Stimulated activated CD4-positive, alpha-beta T cell treated with anti-CD3 and anti-CD28 coated beads, Interleukin-1b, Interleukin-23, amount 100 ng/mL, for 4 hours (primary cell): ENCODE data around the gene C22orf31.
"Not testable (repeated sequence)": the region's sequence is repeated elsewhere in the genome, so short reads cannot be mapped to it uniquely, and the experiment has no call there.

ENCODE experiments used
- DNase-seq, 2 donors: peaks; one replicate each; pipeline ENCODE4 v3.0.0-alpha.2; 2020; ENCODE audit warnings: low read depth in 2 of 2

Gene C22orf31

DNA sequence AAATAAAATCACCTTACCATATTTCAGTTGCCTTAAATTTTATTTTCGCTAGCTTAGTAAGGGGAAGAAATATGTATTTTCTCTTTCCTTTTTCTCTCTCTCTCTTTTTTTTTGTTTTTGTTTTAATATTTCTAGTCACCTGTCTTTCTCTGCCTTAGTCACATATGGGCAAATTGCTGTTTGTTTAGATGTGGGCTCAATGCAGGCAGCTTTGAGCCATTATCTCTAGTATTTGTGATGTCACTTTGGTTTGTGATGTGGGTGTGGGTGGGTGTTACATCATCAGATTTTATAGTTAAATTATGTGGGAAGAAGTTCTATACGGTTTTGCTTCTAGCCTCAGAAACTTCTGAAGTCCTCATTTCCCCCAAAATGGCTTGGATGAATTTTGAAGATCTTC, at the start of gene C22orf31:
Gene C22orf31, minus strand, starts transcription at position 59 of the 400 bp plus-strand sequence. Its CDS starts 39 bp downstream, at position 20.
- DNase-seq = no peak

DNA sequence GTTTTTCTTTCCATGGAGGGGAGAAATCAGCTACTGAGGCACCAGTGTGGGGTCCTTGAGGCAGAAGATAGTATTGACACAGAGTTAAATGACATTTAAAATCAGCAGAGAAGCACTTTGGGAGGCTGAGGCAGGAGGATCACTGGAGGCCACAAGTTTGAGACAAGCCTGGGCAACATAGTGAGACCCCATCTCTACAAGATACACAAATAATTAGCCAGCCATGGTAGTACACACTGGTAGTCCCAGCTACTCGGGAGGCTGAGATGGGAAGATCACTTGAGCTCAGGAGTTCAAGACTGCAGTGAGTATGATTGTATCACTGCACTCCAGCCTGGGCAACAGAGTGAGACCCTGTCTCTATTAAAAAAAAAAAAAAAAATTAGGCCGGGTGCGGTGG, 49.3 kb upstream of the C22orf31 start:
- no peak for DNase-seq

DNA sequence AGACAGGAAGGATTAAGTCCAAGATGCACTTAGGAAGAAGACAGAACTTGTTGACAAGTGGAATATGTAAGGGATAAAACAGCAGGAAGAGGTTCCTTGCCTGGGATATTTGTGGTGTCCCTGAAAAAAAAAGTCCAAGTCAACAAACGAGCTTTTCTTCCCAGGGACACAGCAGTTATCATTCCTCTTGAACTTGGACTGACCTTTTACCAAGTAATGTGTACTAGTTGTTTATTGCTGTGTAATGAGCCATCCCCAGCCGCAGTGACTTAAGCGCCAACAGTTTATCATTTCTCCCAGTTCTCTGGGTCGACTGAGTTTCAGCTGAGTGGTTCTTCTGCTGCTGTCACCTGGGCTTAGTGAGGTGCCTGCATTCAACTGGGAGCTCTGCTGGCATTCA, 48.2 kb upstream of the C22orf31 start:
- DNase-seq = no peak

DNA sequence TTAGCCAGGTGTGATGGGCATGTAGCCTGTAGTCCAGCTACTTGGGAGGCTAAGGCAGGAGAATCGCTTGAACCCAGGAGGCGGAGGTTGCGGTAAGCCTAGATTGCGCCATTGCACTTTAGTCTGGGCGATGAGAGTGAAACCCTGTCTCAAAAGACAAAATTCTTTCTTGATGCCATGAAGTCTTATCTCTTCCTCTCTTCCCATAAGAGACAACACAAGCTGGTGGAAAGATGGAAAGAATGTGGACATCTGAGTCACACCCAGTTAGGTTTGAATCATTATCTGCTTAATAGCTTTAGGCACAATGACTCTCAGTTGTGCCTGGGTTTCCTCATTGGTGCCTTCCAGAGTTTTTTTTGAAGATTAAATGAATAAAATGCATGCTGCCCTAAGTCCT, 46.5 kb upstream of the C22orf31 start:
- no peak for DNase-seq

DNA sequence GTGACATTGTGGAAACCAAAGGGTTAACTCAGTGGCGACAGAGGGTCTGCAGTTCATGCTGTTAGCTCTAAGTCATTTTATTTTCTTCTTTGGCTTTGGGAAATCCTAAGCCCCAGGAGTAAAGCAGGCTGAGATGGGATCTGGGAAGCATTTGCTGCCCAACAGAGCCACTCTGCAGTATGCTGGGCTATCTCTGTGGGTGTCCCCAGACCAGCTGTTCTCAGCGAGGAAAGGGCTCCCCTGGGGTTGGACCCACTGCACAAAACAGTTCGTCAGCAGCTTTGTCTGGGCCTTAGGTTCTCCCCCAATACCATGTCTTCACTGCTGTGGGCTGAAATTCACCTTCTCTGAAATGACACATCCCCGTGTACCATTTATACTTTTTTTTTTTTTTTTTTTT, 45.2 kb upstream of the C22orf31 start:
- DNase-seq = no peak

DNA sequence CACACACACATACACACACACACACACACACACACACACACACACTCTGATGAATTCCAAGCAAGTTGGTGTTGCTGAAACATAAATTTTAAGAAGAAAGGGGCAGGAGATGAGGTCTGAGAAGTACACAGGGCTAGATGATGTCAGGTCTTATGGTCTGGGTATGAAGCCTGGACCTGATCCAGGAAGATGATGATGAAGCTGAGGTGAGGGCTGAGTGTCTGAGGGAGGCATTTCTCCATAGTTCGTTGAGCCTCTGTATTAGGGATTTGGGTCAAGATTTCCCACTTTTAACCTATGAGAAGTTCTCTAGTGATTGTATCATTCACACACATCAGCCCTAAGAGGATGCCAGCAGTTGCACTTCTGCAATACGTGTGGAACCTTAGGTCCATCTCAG, 43.8 kb upstream of the C22orf31 start:
- DNase-seq = no peak

DNA sequence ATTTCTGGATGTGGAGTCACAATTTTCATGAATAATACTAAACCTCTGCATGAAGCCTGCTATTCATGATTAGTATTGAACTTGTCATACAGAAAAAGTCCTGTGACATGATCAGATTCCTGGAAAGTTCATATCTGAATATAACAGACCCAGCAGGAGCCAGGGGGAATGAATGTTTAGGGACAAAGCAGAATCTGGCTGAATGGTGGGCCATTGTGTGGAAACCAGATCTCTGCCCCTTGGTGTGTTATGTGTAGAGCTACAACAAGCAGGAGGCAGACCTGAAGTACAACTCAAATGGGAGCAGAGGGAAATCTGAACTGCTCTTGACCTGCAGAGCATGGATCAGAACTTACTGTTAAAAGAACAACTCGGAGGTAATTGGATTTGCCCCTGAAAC, 41.5 kb upstream of the C22orf31 start:
- no peak for DNase-seq

DNA sequence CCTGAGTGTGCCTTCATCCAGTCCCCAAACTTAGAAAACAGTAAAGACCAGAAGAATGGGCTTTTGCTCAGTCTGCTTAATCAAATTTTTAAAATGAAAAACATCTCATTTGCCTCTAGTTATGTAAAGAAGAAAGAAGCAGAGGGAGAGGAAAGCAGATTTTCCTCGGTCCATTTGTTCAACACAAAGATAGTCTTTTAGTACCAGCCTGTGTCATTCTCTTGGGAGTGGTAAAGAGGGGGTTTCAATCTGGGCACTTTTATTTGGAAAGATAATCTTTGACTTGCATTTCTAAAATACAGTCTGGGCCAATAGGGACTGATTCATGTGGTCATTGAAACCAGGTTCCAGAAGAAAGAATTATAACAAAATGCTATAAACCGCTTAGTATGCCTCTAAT, 40.7 kb upstream of the C22orf31 start:
- DNase-seq = no peak

DNA sequence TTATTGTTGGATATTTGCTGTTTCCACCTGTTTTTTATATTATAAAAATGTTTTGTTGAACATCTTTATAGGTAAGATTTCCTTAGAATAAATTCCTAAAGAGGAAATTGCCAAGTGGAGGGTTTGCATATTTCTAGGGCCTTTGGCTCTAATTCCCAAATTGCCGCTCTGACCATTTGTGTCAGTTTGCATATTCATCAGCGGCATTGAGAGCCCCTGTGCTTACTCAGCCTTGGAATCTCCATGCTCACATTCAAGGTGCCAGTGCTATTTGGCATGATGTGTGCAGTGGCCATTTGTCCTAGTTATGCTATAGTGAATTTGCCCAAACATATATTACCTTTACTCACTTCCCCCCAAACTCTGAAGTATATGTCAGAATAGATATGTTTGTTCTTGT, 36.7 kb upstream of the C22orf31 start:
- DNase-seq = no peak

DNA sequence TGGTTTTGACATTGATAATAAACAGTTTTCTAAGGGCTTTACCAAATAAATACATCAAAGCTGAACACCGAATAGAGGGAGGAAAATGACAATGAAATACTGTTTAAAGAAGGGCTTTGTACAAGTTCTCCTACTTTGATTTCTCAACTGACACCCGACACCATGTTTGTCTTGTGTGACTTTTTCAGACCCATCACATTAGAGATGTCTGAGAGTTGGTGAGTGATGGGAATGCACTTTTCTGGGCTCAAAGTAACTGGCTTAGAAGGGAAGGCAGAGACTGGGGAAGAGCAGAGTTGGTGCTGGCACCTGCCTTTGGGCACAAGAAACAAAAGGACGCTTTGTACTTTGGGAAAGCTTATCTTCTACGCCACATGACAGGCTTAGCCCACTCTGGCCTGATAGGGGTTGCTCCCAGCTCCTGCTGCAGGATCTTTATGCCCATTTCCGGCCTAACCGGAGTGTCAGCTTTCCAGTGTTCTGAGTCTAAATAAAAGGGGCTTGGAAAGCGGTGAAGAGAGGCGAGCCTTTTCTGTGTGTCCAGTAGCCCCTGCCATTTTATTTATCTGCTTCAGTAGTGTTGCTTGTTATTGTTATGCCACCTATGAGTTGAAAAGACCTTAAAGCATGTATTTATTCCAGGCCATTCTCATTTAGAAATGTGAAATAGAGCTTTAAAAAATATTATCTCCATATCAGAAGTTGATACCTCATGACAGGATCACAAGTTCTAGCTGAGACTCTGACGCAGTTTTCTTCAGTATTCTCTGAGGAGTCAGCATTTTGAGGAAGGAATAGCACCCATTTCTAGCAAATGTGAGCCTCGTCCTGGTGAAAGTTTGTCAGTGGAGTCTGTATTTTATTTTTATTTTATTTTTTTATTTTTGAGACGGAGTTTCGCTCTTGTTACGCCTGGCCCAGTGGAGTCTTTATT, 35.4 kb upstream of the C22orf31 start:
- DNase-seq = no peak

DNA sequence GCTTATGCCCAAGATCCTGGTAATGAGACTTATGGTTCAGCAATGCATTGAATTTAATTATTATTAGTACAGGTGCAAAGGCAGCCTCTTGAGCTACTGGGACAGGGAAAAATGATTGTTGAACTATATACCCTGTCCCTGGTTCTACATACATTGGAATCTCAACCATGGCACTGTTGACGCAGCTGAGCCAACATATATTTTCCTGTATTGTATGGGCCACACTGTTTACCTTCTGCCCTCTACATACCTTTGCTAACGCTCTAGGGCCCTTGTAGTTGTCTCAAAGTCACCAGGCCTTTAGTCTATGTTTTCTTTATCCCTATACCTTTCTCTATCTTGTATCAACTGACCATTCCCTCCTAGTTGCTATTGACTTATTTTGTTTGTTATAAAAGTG, 33.8 kb upstream of the C22orf31 start:
- no peak for DNase-seq

DNA sequence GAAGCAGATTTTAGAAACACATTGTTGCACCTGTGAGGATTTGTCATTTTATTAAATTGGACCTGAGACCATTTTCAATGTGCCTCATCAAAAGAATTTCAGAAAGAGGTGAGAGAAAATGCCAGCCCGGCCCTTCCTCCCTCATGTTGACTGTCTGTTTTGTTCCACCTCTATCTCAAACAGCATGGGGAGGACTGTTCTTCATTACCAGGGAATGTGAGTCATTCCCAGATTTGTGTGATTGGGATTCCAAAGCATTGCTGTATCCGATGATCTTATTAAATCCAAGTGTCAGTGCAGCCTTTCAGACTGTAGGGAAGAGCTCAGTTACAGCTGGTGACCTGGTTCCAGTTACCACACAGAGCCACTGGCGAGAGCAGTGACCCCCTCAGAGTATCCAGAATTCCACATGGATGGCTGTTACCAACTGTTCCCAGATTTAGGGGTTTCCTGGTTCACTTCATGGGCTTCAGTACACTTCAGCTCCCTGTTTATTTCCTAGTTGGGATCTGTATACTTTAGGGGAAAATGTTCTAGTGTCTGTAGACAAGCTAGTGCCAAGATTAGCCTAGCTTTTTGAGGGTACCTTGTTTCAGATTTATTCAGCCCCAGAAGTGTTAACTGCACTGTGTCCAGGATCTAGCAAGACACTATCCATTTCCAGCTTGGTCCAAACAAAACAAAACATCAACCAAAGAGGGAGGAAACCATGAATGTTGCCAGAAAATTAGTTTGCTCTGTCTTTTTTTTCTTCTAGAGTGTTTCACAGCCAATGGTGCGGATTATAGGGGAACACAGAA, 32.1 kb upstream of the C22orf31 start:
- DNase-seq = no peak

DNA sequence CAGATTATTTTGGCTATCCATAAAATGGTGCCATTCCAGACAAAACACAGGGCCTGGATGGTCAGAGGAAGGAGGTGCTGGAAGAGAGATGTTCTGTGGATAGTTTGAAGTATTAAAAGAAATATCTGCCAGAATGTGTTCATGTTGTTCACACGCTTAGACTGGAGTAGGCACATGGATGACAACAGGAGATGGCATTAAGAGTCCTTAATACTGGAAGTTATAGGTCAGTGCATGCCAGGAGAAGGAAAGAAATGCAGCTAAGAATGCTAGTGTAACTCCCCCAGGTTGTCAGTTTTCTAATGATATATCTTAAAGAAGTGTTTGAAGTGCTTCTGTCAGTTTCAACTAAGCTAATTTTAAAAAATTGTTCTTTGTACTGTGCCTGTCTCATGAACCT, 31.4 kb upstream of the C22orf31 start:
- no peak for DNase-seq

DNA sequence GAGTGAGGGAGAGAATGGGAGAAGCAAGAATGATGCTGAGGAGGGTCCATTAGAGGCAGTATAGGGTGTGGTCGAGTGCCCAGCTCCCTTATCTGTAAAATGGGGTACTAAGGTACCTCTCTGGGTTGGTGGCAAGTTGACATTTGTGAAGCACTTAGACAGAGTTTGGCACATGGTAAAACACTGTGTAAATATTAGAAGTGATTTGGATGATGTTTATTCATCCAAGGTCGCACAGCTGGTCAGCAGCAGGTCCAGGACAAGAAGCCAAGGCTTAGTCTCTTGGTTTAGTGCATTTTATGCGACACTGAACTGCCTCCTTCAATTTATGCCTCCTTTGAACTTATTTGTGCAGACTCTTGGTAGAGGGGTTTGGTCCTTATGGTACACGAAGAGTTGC, 30.6 kb upstream of the C22orf31 start:
- no peak for DNase-seq

DNA sequence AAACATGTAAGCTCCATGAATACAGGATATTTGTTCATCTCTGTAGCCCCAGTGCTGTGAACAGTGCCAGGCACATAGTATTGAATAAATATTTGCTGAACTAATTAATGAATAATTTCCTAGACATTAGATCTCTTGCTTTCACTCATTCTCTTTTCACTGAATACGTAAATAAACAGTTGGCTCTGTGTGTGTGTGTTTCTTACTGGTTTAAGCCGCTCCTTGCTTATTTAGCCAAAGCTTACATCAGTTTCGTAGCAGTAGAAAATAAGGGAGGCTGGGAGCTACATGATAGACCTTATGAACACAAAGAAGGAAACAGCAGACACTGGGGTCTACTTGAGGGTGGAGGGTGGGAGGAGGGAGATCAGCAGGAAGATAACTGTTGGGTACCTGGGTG, 28.4 kb upstream of the C22orf31 start:
- DNase-seq = no peak

DNA sequence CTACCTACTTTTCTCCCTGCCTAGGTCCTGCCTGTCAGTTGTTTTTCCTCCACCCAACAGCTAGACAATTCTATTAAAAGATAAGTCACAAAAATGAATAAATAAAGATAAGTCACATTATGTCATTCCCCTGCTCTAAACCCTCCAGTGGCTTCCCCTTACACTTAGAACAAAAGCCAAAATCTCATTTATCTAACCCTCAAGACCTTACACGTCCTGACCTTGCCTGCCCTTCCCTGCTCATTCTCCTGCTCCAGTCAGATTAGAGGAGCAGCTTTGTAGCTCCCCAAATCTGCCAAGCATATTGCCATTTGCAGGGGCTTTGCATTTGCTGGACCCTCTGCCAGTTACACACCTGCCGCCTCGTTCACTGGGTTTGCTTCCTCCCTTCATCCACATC, 27.9 kb upstream of the C22orf31 start:
- no peak for DNase-seq

DNA sequence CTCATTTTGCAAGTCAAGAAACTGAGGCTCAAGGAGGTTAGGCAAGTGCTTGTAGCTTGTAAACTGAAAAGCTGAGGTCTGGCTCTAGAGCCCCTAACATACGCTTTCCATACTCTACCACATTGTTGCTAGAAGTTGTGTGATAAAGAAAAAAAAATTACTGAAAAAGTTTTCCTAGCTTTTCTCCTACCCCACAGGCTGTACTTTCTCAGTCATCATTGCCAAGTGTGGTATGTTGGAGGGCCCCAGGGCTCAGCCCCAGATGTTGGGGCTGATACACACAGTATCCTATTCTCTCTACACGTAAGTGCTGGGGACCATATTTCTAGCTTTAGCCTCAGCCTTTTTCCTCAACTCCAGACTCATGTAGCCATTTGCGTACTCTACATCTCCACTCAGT, 27.2 kb upstream of the C22orf31 start:
- DNase-seq = no peak

DNA sequence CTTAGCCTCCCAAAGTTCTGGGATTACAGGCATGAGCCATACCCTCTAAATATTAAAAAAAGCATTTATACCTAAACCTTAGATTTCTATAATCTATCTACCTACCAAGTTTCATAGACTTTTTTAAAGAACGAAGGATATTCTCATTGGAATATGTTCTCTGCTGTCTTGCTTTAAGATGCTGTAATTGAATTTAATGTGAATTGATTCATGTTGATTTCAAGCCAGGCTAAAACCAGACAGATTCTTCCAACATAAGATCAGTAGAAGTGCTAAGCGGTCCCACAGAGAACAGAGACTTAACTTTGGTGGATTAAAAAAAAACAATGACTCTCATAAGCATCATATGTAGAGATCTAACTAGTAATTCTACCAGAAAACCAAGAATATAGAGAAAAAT, 25.4 kb upstream of the C22orf31 start:
- no peak for DNase-seq

DNA sequence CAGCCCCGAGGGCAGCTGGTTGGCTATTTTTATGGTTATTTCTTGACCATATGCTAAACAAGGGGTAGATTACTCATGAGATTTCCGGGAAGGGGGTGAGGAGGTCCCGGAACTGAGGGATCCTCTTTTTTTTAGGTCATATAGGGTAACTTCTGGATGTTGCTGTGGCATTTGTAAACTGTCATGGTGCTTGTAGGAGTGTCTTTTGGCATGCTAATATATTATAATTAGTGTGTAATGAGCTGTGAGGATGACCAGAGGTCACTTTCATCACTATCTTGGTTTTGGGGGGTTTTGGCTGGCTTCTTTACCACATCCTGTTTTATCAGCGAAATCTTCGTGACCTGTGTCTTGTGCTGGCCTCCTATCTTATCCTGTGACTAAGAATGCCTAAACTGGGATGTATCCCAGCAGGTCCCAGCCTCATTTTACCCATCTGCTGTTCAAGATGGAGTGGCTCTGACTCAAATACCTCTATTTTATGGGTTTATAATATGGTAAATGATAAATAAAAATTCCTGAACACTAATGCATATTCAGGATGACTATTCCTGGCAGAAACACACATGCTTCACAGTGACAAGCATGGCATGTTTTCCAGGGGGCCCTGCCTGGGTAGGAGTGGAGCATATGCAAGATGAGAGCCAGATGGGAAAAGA, 22.4 kb upstream of the C22orf31 start:
- no peak for DNase-seq

DNA sequence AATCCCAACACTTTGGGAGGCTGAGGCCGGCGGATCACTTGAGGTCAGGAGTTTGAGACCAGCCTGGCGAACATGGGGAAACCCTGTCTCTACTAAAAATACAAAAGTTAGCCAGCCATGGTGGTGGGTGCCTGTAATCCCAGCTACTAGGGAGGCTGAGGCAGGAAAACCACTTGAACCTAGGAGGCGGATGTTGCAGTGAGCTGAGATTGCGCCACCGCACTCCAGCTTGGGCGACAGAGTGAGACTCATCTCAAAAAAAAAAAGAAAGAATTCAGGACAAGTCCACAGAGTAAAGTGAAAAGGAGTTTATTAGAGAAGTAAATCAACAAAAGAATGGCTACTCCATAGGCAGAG, 21.9 kb upstream of the C22orf31 start:
- DNase-seq = not testable (repeated sequence)

DNA sequence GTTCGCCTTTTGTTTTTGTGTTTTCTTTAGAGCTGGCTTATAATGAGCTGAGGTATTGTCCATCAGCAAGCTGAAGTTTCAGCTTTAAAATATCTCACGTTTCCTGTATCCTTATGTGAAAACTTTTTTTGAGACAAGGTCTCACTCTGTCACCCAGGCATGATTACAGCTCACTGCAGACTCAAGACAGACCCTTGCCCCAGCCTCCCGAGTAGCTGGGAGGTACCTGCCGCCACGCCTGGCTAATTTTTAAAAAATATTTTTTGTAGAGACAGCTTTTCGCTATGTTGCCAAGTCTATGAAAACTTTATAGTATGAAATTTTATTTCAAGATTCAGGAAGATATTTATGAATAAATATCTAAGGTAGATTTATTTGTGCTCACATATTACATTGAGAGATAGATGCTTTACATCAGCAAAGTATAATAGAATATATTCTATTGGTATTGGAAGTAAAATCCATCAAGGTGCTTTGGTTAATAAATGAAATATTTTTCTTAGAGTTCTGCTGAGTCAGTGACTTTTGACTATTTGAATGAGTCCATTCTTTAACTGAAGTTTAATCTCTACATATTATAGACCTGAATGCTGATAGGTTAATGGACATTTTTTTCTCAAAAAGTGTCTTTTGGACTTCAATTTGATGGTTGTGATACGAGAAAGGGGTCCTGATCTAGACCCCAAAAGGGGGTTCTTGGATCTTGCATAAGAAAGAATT, 21.4 kb upstream of the C22orf31 start:
- no peak for DNase-seq
